ENCODE data around the gene CLRN3. TPM values are rescaled to one million over a fixed set of nuclear protein-coding genes. Genes with fewer than 3 reads are reported as not detected.

CLRN3 gene
- total and polyA plus RNA-seq, 9 donors = 0.24 TPM; not detected in 8

DNA sequence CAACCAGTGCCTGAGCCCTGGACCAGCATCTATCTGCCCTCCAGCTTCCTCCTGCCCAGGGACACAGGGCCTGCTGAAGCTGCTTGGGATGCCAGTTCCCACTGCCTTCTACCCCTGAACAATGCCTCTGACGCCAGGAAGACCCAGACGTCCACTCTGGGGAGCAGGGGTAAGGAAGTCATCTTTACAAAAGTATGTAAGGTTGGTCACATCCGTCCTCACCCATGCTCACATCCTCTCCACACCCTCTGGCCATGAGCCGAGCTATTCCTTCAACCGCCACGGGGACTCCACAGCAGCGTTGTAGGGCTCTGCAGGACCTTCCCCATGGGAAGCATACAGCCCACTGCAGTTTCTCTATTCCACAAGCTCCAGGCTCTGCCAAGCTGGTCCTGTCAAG lies 58.5 kb downstream of the CLRN3 start:
- WGBS, 3 donors = 74 to 82% (median 76%) methylated on average over 7 of the region's 7 CpGs
- H3K27me3 ChIP-seq = no peaks in the 10 kb centered on the region
- peaks cover 20% of the 10 kb centered on the region for H3K4me1 ChIP-seq (ENCODE audit: insufficient read depth)
- intact Hi-C loops (cut with DNase I) = no loop called here
- no peak overlapping the region for H3K4me3 ChIP-seq
- no peak for TF ChIP-seq EP300 (IDR thresholded peaks at IDR 0.05)
- TF ChIP-seq, protein P1, sequence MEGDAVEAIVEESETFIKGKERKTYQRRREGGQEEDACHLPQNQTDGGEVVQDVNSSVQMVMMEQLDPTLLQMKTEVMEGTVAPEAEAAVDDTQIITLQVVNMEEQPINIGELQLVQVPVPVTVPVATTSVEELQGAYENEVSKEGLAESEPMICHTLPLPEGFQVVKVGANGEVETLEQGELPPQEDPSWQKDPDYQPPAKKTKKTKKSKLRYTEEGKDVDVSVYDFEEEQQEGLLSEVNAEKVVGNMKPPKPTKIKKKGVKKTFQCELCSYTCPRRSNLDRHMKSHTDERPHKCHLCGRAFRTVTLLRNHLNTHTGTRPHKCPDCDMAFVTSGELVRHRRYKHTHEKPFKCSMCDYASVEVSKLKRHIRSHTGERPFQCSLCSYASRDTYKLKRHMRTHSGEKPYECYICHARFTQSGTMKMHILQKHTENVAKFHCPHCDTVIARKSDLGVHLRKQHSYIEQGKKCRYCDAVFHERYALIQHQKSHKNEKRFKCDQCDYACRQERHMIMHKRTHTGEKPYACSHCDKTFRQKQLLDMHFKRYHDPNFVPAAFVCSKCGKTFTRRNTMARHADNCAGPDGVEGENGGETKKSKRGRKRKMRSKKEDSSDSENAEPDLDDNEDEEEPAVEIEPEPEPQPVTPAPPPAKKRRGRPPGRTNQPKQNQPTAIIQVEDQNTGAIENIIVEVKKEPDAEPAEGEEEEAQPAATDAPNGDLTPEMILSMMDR (IDR thresholded peaks at IDR 0.05) = no peak
- TF ChIP-seq POLR2A (IDR thresholded peaks at IDR 0.05) = no peak
- H3K9me3 ChIP-seq = no peaks in the 10 kb centered on the region
- no peaks in the 10 kb centered on the region for H3K36me3 ChIP-seq
- no peak for DNase-seq
- H3K27ac ChIP-seq = peak overlapping the region in 1 of 2 donors; percentile 74

DNA sequence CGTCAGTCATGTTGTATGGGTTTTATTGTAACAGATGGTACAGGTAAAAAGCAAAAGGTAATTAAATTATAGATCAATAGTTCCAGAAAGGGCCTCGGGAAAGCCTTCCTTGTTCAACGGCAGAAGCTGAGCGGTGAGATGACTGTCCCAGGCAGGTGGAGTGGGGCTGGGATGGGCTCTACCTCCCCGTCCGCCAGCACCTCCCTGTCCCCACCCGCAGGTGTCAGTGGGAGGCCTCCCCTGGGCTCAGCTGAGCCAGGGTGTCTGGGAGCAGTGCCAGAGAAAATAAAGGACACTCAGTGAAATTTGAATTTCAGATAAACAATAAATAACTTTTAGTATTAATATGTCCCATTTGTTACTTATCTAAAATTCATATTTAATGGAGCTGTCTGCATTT lies 58.9 kb downstream of the CLRN3 start:
- intact Hi-C loops (cut with DNase I) = no loop called here
- Histone ChIP-seq H3K27me3 (no peaks in the 10 kb centered on the region), H3K36me3 (no peaks in the 10 kb centered on the region), H3K4me1 (ENCODE audit: insufficient read depth) (peaks cover 20% of the 10 kb centered on the region), H3K4me3 (no peak overlapping the region), H3K27ac (peak overlapping the region in 1 of 2 donors; percentile 74), H3K9me3 (no peaks in the 10 kb centered on the region)
- 42 to 54% (median 54%) methylated on average over 7 of the region's 7 CpGs for WGBS, 3 donors
- DNase-seq = no peak
- TF ChIP-seq, protein P1 (IDR thresholded peaks at IDR 0.05) = no peak
- TF ChIP-seq EP300 (IDR thresholded peaks at IDR 0.05) (no peak), POLR2A (IDR thresholded peaks at IDR 0.05) (no peak)

DNA sequence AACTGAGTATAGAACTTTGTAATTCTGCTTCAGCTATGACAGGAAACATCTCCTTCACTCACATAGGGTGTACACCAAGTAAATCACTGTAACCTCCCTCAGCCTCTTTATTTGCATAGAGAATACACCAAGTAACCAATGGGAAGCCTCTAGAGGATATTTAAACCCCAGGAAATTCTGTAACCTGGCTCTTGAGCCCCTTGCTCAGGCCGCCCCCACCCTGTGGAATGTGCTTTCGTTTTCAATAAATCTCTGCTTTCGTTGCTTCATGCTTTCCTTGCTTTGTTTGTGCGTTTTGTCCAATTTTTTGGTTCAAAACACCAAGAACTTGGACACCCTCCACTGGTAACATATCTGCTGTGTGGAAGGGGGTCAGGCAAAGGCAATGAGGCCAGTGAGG lies 60.2 kb downstream of the CLRN3 start:
- intact Hi-C loops (cut with DNase I) = no loop called here
- WGBS, 3 donors = 5 to 7% (median 7%) methylated on average over 4 of the region's 4 CpGs
- H3K4me1 ChIP-seq (ENCODE audit: insufficient read depth) = peaks cover 20% of the 10 kb centered on the region
- H3K4me3 ChIP-seq = no peak overlapping the region
- H3K27ac ChIP-seq = peak overlapping the region in 1 of 2 donors; percentile 74
- peak; percentile 35 to 68 (median 43) for DNase-seq
- H3K36me3 ChIP-seq = no peaks in the 10 kb centered on the region
- H3K9me3 ChIP-seq = no peaks in the 10 kb centered on the region
- TF ChIP-seq POLR2A (IDR thresholded peaks at IDR 0.05) (no peak), EP300 (IDR thresholded peaks at IDR 0.05) (no peak)
- TF ChIP-seq, protein P1 (IDR thresholded peaks at IDR 0.05) = no peak
- no peaks in the 10 kb centered on the region for H3K27me3 ChIP-seq

DNA sequence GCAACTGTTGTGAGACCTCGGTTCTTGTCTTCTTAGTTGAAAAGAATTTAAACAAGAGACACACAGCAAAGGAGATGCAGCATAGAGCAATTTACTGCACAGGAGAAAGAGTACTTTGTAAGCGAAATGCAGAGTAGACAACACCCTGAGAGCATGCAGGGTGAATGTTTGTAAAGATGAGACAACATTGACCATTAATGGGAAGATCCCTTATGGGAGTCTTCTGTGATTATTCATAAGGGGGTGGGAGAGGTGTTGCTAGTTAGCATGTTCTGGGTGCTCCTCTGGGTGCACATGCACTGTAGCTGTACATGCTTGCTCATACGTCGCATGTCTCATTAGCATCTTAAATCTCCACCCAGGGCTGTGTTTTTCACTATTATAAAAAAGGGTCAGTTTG lies 62.3 kb downstream of the CLRN3 start:
- H3K4me1 ChIP-seq (ENCODE audit: insufficient read depth) = peaks cover 18% of the 10 kb centered on the region
- TF ChIP-seq POLR2A (IDR thresholded peaks at IDR 0.05) (no peak), EP300 (IDR thresholded peaks at IDR 0.05) (no peak)
- TF ChIP-seq, protein P1 (IDR thresholded peaks at IDR 0.05) = no peak
- no peak for DNase-seq
- H3K36me3 ChIP-seq = no peaks in the 10 kb centered on the region
- H3K27me3 ChIP-seq = no peaks in the 10 kb centered on the region
- H3K9me3 ChIP-seq = no peaks in the 10 kb centered on the region
- intact Hi-C loops (cut with DNase I) = no loop called here
- 68 to 79% (median 72%) methylated on average over 4 of the region's 4 CpGs for WGBS, 3 donors
- H3K27ac ChIP-seq = no peak overlapping the region
- no peak overlapping the region for H3K4me3 ChIP-seq

Other genes starting within 250 kb of the CLRN3 start
- gene FOXI2, start 155.8 kb downstream of the CLRN3 start, total RNA-seq = under 1 TPM in 3 of 7 donors, not detected in 4; 0.07 to 0.61 (median 0.24) TPM
- gene FOXI2, start 155.8 kb downstream of the CLRN3 start, polyA plus RNA-seq = under 1 TPM; 0.01 to 0.35 TPM
- 10 to 100 TPM in 2 of 7 donors, 1 to 10 TPM in 5; 4.1 to 15.5 (median 7.4) TPM for gene PTPRE, start 14.2 kb upstream of the CLRN3 start, total RNA-seq
- gene PTPRE, start 14.2 kb upstream of the CLRN3 start, polyA plus RNA-seq = 1 to 10 TPM; 2.1 to 6.9 TPM
- 1 to 10 TPM in 2 of 7 donors, under 1 TPM in 4, not detected in 1; 0.10 to 3.6 (median 0.71) TPM for gene MKI67, start 233.5 kb upstream of the CLRN3 start, total RNA-seq
- 1 to 10 TPM in 1 of 2 donors, under 1 TPM in 1; 0.23 to 2.8 TPM for gene MKI67, start 233.5 kb upstream of the CLRN3 start, polyA plus RNA-seq

Measured in ovary (tissue), 9 donors.